CD4-positive, alpha-beta T cell treated with Interleukin-4 for 1 hour (primary cell): ENCODE data around the gene PPFIA1.

Experiments used
- DNase-seq, 2 donors: peaks; one replicate each; pipeline ENCODE4 v3.0.0-alpha.2; 2020 to 2022

Gene PPFIA1

GRCh38 chr11:70298243-70298915, 27.9 kb downstream of the PPFIA1 start:
- no peak for DNase-seq

- DNase-seq: no peak
Observed at GRCh38 chr11:70299636-70300035, 29.1 kb downstream of the PPFIA1 start.

- DNase-seq: no peak
Observed at GRCh38 chr11:70301191-70301590, 30.7 kb downstream of the PPFIA1 start.

- DNase-seq: no peak
Observed at GRCh38 chr11:70301721-70302418, 31.4 kb downstream of the PPFIA1 start.

- no peak for DNase-seq
Observed at GRCh38 chr11:70302419-70302752, 31.9 kb downstream of the PPFIA1 start.

- DNase-seq: no peak
Observed at GRCh38 chr11:70303070-70303469, 32.6 kb downstream of the PPFIA1 start.

- DNase-seq: no peak
Observed at GRCh38 chr11:70304208-70304603, 33.7 kb downstream of the PPFIA1 start.

- no peak for DNase-seq
Observed at GRCh38 chr11:70305501-70305900, 35.0 kb downstream of the PPFIA1 start.

- no peak for DNase-seq
Observed at GRCh38 chr11:70306586-70307033, 36.1 kb downstream of the PPFIA1 start.

- DNase-seq: no peak
Observed at GRCh38 chr11:70307176-70307575, 36.7 kb downstream of the PPFIA1 start.

GRCh38 chr11:70311616-70312015, 41.1 kb downstream of the PPFIA1 start:
- no peak for DNase-seq

GRCh38 chr11:70312401-70313357, 42.2 kb downstream of the PPFIA1 start:
- no peak for DNase-seq

- no peak for DNase-seq
Observed at GRCh38 chr11:70313945-70314344, 43.5 kb downstream of the PPFIA1 start.

GRCh38 chr11:70314730-70315129, 44.2 kb downstream of the PPFIA1 start:
- DNase-seq: peak; percentile 8 to 54

GRCh38 chr11:70315716-70316115, 45.2 kb downstream of the PPFIA1 start:
- DNase-seq: peak; percentile 2 to 16

GRCh38 chr11:70317581-70318305, 47.3 kb downstream of the PPFIA1 start:
- no peak for DNase-seq

- no peak for DNase-seq
Observed at GRCh38 chr11:70319396-70320076, 49.0 kb downstream of the PPFIA1 start.

- DNase-seq: no peak
Observed at GRCh38 chr11:70322666-70323065, 52.2 kb downstream of the PPFIA1 start.

- no peak for DNase-seq
Observed at GRCh38 chr11:70323806-70324205, 53.3 kb downstream of the PPFIA1 start.

GRCh38 chr11:70324376-70325115, 54.1 kb downstream of the PPFIA1 start:
- DNase-seq: no peak

- no peak for DNase-seq
Observed at GRCh38 chr11:70325824-70326223, 55.3 kb downstream of the PPFIA1 start.
